K562 (cell line): ENCODE data around the gene LRRC74B. TPM values are rescaled to one million over a fixed set of nuclear protein-coding genes. Genes with fewer than 3 reads are reported as not detected.
A peak's percentile ranks its signal among the peaks of the same experiment; 100 is the strongest.

Experiments
- ATAC-seq: fragments of 200-7000 bp; cut with Tn5 transposase; 3 replicates; pipeline ENCODE4 v1.9.1; 2020; ENCODE audit warnings: moderate library complexity
- BruUV-seq: library from RNA; stranded (reverse); fragments of 400-500 nt; replicated peaks from 2 replicates; lab custom pipeline; 2021; lab: Mats Ljungman, UMichigan
- CTCF ChIA-PET: fragments of 300-600 bp; formaldehyde crosslinking; extraction: SDS; loops from one replicate; lab custom pipeline; 2021; ENCODE audit warnings: low intra/inter-chr PET ratio; lab: Yijun Ruan, JAX
- POLR2A ChIA-PET: fragments of 300-600, 350-650 bp; sonication (Branson Sonifier 250); formaldehyde crosslinking; extraction: SDS; loops from one replicate; lab custom pipeline; 2021; ENCODE audit warnings: antibody characterized with exemption, inconsistent platforms; lab: Yijun Ruan, JAX
- DNase-seq, 4 experiments: peaks; one replicate each; pipeline versions ENCODE4 v3.0.0 to v3.0.0-alpha.2; 2011 to 2018; ENCODE audit warnings: low spot score in 3 of 4, mixed read lengths in 3 of 4; ENCODE audit errors: extremely low read depth in 1 of 4
- FAIRE-seq: peaks from 2 replicates; lab custom pipeline; 2011; peaks lifted over from hg19 to GRCh38; lab: Jason Lieb, UNC
- H2AFZ ChIP-seq: 2 replicates; pipeline ENCODE4 v1.6.0; 2011; ENCODE audit warnings: low read depth, low read length, control low read depth, inconsistent platforms
- H3K27ac ChIP-seq: fragments of 200-600 bp; 3 replicates; pipeline ENCODE4 v1.8.0; 2011; ENCODE audit warnings: low read depth, mild to moderate bottlenecking, control low read depth, inconsistent platforms, low read length, moderate library complexity, mixed read lengths; ENCODE audit errors: extremely low read depth
- H3K27me3 ChIP-seq, 2 experiments: fragments of 300-600 bp in 1 of 2; 2 replicates in 1 of 2; 3 replicates in 1 of 2; pipeline versions ENCODE4 v1.6.0 to v1.8.0; 2011; ENCODE audit warnings: inconsistent platforms in 2 of 2, low read length in 2 of 2, mild to moderate bottlenecking in 1 of 2, mixed read lengths in 1 of 2, moderate library complexity in 1 of 2; ENCODE audit not compliant: control insufficient read depth in 2 of 2, insufficient read depth in 2 of 2
- H3K36me3 ChIP-seq: fragments of 300-600 bp; 3 replicates; pipeline ENCODE4 v1.8.0; 2011; ENCODE audit warnings: mild to moderate bottlenecking, low read length, inconsistent platforms; ENCODE audit not compliant: control insufficient read depth, insufficient read depth
- H3K4me1 ChIP-seq, 2 experiments: fragments of 200-600 bp in 1 of 2; replicated peaks in 1 of 2; 2 replicates in 1 of 2; 3 replicates in 1 of 2; pipeline versions ENCODE4 v1.5.1 to v1.8.0; 2011; ENCODE audit warnings: inconsistent platforms in 2 of 2, low read length in 2 of 2, mild to moderate bottlenecking in 1 of 2, mixed read lengths in 1 of 2, moderate library complexity in 1 of 2; ENCODE audit not compliant: control insufficient read depth in 2 of 2, insufficient read depth in 2 of 2
- H3K4me2 ChIP-seq: 2 replicates; pipeline ENCODE4 v1.6.1; 2011; ENCODE audit warnings: low read length, control low read depth, inconsistent platforms, mixed read lengths; ENCODE audit not compliant: insufficient read depth
- H3K4me3 ChIP-seq: fragments of 200-600 bp; sonication (generic), shearing (Covaris generic); 2 replicates; pipeline ENCODE4 v1.5.1; 2016; ENCODE audit warnings: control low read depth, inconsistent platforms
- H3K79me2 ChIP-seq: fragments of 200-600 bp; 3 replicates; pipeline ENCODE4 v1.8.0; 2011; ENCODE audit warnings: low read length, inconsistent platforms; ENCODE audit not compliant: control insufficient read depth, insufficient read depth
- H3K9ac ChIP-seq, 2 experiments: 2 replicates each; pipeline versions ENCODE4 v1.6.0 to v1.6.1; 2011; ENCODE audit warnings: low read depth in 2 of 2, low read length in 2 of 2, control low read depth in 1 of 2, inconsistent platforms in 1 of 2, mild to moderate bottlenecking in 1 of 2, mixed read lengths in 1 of 2; ENCODE audit not compliant: insufficient read depth in 1 of 2
- H3K9me1 ChIP-seq: one replicate; pipeline ENCODE4 v1.6.0; 2011; ENCODE audit warnings: inconsistent platforms, mild to moderate bottlenecking, low read length, moderate library complexity; ENCODE audit not compliant: control insufficient read depth, insufficient read depth
- H3K9me3 ChIP-seq: replicated peaks from 2 replicates; pipeline ENCODE4 v1.5.1; 2011; ENCODE audit warnings: low read depth, low read length, inconsistent platforms; ENCODE audit not compliant: control insufficient read depth, insufficient read depth
- H4K20me1 ChIP-seq: replicated peaks from 2 replicates; pipeline ENCODE4 v1.6.1; 2011; ENCODE audit warnings: low read length, inconsistent platforms, mixed read lengths; ENCODE audit not compliant: control insufficient read depth, insufficient read depth
- ARID4B ChIP-seq: sonication (generic); formaldehyde crosslinking; IDR thresholded peaks from 2 replicates; pipeline ENCODE4 v1.8.0; 2022; ENCODE audit warnings: mild to moderate bottlenecking, missing genetic modification reagents
- ATF7 ChIP-seq: fragments of 450-650 bp; IDR thresholded peaks from 2 replicates; pipeline ENCODE4 v1.7.1; 2014; ENCODE audit warnings: mild to moderate bottlenecking, moderate library complexity
- CEBPB ChIP-seq: fragments of 450-650 bp; IDR thresholded peaks from 2 replicates; pipeline ENCODE4 v1.6.1; 2016; ENCODE audit warnings: missing genetic modification characterization, missing compliant biosample characterization
- ETV1 ChIP-seq: fragments of 450-650 bp; conservative IDR thresholded peaks from 2 replicates; pipeline ENCODE4 v1.6.1; 2016; ENCODE audit warnings: missing genetic modification characterization, control low read depth, low read depth, missing compliant biosample characterization
- EWSR1 ChIP-seq: fragments of 450-650 bp; IDR thresholded peaks from 2 replicates; pipeline ENCODE4 v1.6.1; 2018; ENCODE audit warnings: borderline replicate concordance, mild to moderate bottlenecking, low read depth, moderate library complexity; ENCODE audit not compliant: partially characterized antibody
- GATA2 ChIP-seq: sonication (generic); formaldehyde crosslinking; IDR thresholded peaks from 2 replicates; pipeline ENCODE4 v1.4.0; 2020; ENCODE audit warnings: mild to moderate bottlenecking, missing genetic modification reagents
- MXD1 ChIP-seq: fragments of 250-450 bp; sonication (Bioruptor Pico); IDR thresholded peaks from 2 replicates; pipeline ENCODE4 v1.8.0; 2021; ENCODE audit warnings: borderline replicate concordance, mild to moderate bottlenecking, moderate library complexity; ENCODE audit not compliant: poor library complexity, severe bottlenecking
- ZKSCAN3 ChIP-seq: fragments of 250-450 bp; sonication (Bioruptor Pico); IDR thresholded peaks from 2 replicates; pipeline ENCODE4 v1.4.0; 2020
- WGBS: fragments of 100-300 bp; shearing (Covaris generic); methylation state at CpG from one replicate; pipeline ENCODE4 v1.1.6; 2016; ENCODE audit warnings: low coverage, mixed read lengths; ENCODE audit not compliant: insufficient coverage; ENCODE audit errors: missing lambda C conversion rate; 5-methylcytosine and 5-hydroxymethylcytosine counted together
- in situ Hi-C: fragments of 300-500 bp; cut with MboI; formaldehyde crosslinking; loops from 4 replicates; pipeline ENCODE4 v1.15.0; 2018; ENCODE audit warnings: inconsistent platforms, mixed read lengths
- intact Hi-C: fragments of 100-400 bp; cut with micrococcal nuclease; formaldehyde crosslinking; loops from 2 replicates; pipeline ENCODE4 v1.14.2; 2022
- polyA plus RNA-seq, 8 experiments: library from polyadenylated mRNA; depleted of rRNA in 4 of 8; stranded (reverse) in 5 of 8; unstranded in 3 of 8; fragments of >200 nt; fragmentation: Nextera tagmentation in 2 of 8; fragmentation: Illumina TruSeq in 1 of 8; extraction: Ambion mirVana in 2 of 8; extraction: Trizol in 1 of 8; gene quantifications; 2 replicates each; pipeline versions ENCODE4 v1.2.1 to v1.2.3, GENCODE V29; 2011 to 2014; ENCODE audit warnings: inconsistent platforms in 1 of 8, missing spikeins in 1 of 8
- total RNA-seq, 7 experiments: library from RNA; depleted of rRNA in 6 of 7; stranded (reverse); fragments of >200 nt in 6 of 7; fragmentation: Illumina TruSeq in 2 of 7; extraction: Trizol in 2 of 7; gene quantifications; 2 replicates each; pipeline versions ENCODE4 v1.2.1 to v1.2.3, GENCODE V29; 2011 to 2021; ENCODE audit warnings: low replicate concordance in 1 of 7

Gene LRRC74B
- total and polyA plus RNA-seq, 9 of the 15 experiments (the other 6 are each of a cell fraction or from before 2014, with no cell fraction given): not detected

GRCh38 chr22:21034989-21035388 lies 10.8 kb upstream of the LRRC74B start:
- peaks cover 20 to 34% of the 10 kb centered on the region in 2 experiments; a peak in 4 of 5 replicates for H3K27me3 ChIP-seq
- no peak for FAIRE-seq
- peaks cover 4% of the 10 kb centered on the region for H3K9me1 ChIP-seq
- H3K4me3 ChIP-seq: no peak overlapping the region
- H3K9ac ChIP-seq: no peak overlapping the region
- H3K36me3 ChIP-seq: no peaks in the 10 kb centered on the region
- no peak for ATAC-seq
- ChIA-PET POLR2A (interaction anchor here (0.9 to 9.7 kb wide), 2 partner anchors 11 to 17 kb away, joined by 3 to 95 read pairs; partner anchors contain the start of gene P2RX6), CTCF (no interaction called here)
- no peak overlapping the region for H3K27ac ChIP-seq
- intact Hi-C loops: no loop called here
- no peaks in the 10 kb centered on the region for H3K9me3 ChIP-seq
- H3K79me2 ChIP-seq: no peaks in the 10 kb centered on the region
- H3K4me2 ChIP-seq: no peak overlapping the region
- in situ Hi-C loops: no loop called here
- peaks cover 15% of the 10 kb centered on the region for H4K20me1 ChIP-seq
- no peak overlapping the region for H2AFZ ChIP-seq
- DNase-seq: no peak
- peaks cover 19 to 35% of the 10 kb centered on the region in 2 experiments for H3K4me1 ChIP-seq
- WGBS: 32% methylated on average over 3 of the region's 3 CpGs
- no TSS peak for BruUV-seq
- TF ChIP-seq EWSR1 (no peak), ARID4B (CRISPR knock-in tag) (peak; percentile 36; the same call in 1 of the 2 replicates), CEBPB (peak; percentile 59; the same call in 1 of the 2 replicates), ATF7 (no peak), GATA2 (CRISPR knock-in tag) (peak; percentile 11; the same call in 1 of the 2 replicates), ETV1 (0 out of 2 replicates have a peak, but pooled peaks have one; percentile 21), MXD1 (CRISPR knock-in tag) (no peak), ZKSCAN3 (CRISPR knock-in tag) (no peak)
